Trophoblast cell (in vitro differentiated cells and primary cell): Measurements from ENCODE around the gene RPRD1A.

Experiments
- DNase-seq, 2 donors: peaks; one replicate each; pipeline ENCODE4 v3.0.0-alpha.2; 2016
- H2AFZ ChIP-seq: 2 replicates; pipeline ENCODE4 v1.6.1; 2013; ENCODE audit warnings: low read length, moderate library complexity, mild to moderate bottlenecking; ENCODE audit not compliant: insufficient read depth, poor library complexity
- H2AK5ac ChIP-seq: 2 replicates; pipeline ENCODE4 v1.6.1; 2013; ENCODE audit warnings: mild to moderate bottlenecking, low read length
- H2BK120ac ChIP-seq: 2 replicates; pipeline ENCODE4 v1.6.1; 2013; ENCODE audit warnings: low read length, mild to moderate bottlenecking, moderate library complexity; ENCODE audit not compliant: insufficient read depth, poor library complexity
- H2BK12ac ChIP-seq: 2 replicates; pipeline ENCODE4 v1.6.1; 2013; ENCODE audit warnings: mild to moderate bottlenecking, low read length, moderate library complexity
- H2BK5ac ChIP-seq: 2 replicates; pipeline ENCODE4 v1.6.1; 2013; ENCODE audit warnings: low read length, low read depth, moderate library complexity, mild to moderate bottlenecking; ENCODE audit not compliant: poor library complexity
- H3K14ac ChIP-seq: 2 replicates; pipeline ENCODE4 v1.6.1; 2013; ENCODE audit warnings: mild to moderate bottlenecking, low read length
- H3K18ac ChIP-seq: 2 replicates; pipeline ENCODE4 v1.6.1; 2013; ENCODE audit warnings: mild to moderate bottlenecking, low read length
- H3K23ac ChIP-seq: 2 replicates; pipeline ENCODE4 v1.6.1; 2013; ENCODE audit warnings: low read length
- H3K27ac ChIP-seq: 2 replicates; pipeline ENCODE4 v1.5.1; 2013; ENCODE audit warnings: low read depth, mild to moderate bottlenecking, inconsistent platforms, low read length, moderate library complexity
- H3K27me3 ChIP-seq: 2 replicates; pipeline ENCODE4 v1.6.1; 2013; ENCODE audit warnings: inconsistent platforms, mild to moderate bottlenecking, low read length, moderate library complexity; ENCODE audit not compliant: insufficient read depth
- H3K36me3 ChIP-seq, 2 experiments: 1 replicate in 1 of 2; 2 replicates in 1 of 2; pipeline ENCODE4 v1.6.1; 2013; ENCODE audit warnings: low read length in 2 of 2, mild to moderate bottlenecking in 2 of 2, moderate library complexity in 1 of 2; ENCODE audit not compliant: insufficient read depth in 2 of 2, control insufficient read depth in 1 of 2
- H3K4ac ChIP-seq: 2 replicates; pipeline ENCODE4 v1.6.1; 2013; ENCODE audit warnings: low read depth, mild to moderate bottlenecking, low read length, moderate library complexity
- H3K4me1 ChIP-seq, 2 experiments: 1 replicate in 1 of 2; 2 replicates in 1 of 2; pipeline ENCODE4 v1.6.1; 2013; ENCODE audit warnings: low read length in 2 of 2, mild to moderate bottlenecking in 2 of 2, moderate library complexity in 1 of 2; ENCODE audit not compliant: insufficient read depth in 2 of 2, control insufficient read depth in 1 of 2
- H3K4me2 ChIP-seq: 2 replicates; pipeline ENCODE4 v1.6.1; 2013; ENCODE audit warnings: inconsistent platforms, mild to moderate bottlenecking, low read length, moderate library complexity
- H3K4me3 ChIP-seq: 2 replicates; pipeline ENCODE4 v1.5.1; 2013; ENCODE audit warnings: mild to moderate bottlenecking, low read depth, low read length, inconsistent platforms
- H3K79me1 ChIP-seq: one replicate; pipeline ENCODE4 v1.6.1; 2013; ENCODE audit warnings: low read length
- H3K79me2 ChIP-seq: 2 replicates; pipeline ENCODE4 v1.6.1; 2013; ENCODE audit warnings: low read length, mild to moderate bottlenecking; ENCODE audit not compliant: control insufficient read depth, insufficient read depth, poor library complexity
- H3K9ac ChIP-seq: 2 replicates; pipeline ENCODE4 v1.6.1; 2013; ENCODE audit warnings: mild to moderate bottlenecking, low read length
- H3K9me3 ChIP-seq: 2 replicates; pipeline ENCODE4 v1.6.1; 2013; ENCODE audit warnings: low read depth, mild to moderate bottlenecking, control low read depth, inconsistent platforms, low read length; ENCODE audit not compliant: insufficient read depth
- H4K12ac ChIP-seq: 2 replicates; pipeline ENCODE4 v1.6.1; 2013; ENCODE audit warnings: low read depth, mild to moderate bottlenecking, low read length, moderate library complexity
- H4K8ac ChIP-seq: 2 replicates; pipeline ENCODE4 v1.6.1; 2013; ENCODE audit warnings: low read depth, mild to moderate bottlenecking, low read length, moderate library complexity
- H4K91ac ChIP-seq: one replicate; pipeline ENCODE4 v1.6.1; 2013; ENCODE audit warnings: low read depth, mild to moderate bottlenecking, low read length, moderate library complexity
- WGBS: extraction: QIAGEN DNeasy Blood & Tissue Kit; methylation state at CpG from one replicate; pipeline ENCODE4 v1.1.7; 2013; ENCODE audit warnings: missing lambda C conversion rate; ENCODE audit not compliant: insufficient read length, insufficient coverage; ENCODE audit errors: extremely low coverage; 5-methylcytosine and 5-hydroxymethylcytosine counted together

The RPRD1A gene

GRCh38 chr18:35972197-35973000 lies 95.0 kb downstream of the RPRD1A start, which contains the start of gene RMP24:
TSS of gene RMP24 (plus strand) at chr18:35972679.
- DNase-seq: peak; percentile 91 to 98

DNA sequence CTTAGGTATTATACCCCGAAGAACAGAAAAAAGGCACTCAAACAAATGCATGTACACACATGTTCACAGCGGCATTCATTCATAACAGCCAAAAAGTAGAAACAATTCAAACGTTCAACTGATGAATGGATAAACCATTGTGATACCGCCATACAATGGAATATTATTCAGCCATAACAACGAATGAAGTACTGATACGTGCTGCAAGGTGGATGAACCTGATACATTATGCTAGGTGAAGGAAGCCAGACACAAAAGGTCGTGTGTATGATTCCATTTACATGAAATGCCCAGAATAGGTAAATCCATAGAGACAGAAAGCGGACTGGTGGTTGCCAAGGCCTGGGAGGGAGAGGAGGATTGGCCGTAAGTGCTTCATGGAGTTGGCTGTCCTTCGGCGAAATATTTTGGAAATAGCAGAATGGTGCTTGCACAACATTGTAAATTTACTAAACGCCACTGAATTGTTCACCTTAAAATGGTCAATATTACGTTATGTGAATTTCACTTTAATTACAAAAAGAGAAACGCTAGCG lies 95.6 kb downstream of the RPRD1A start:
- no peak overlapping the region for H3K14ac ChIP-seq

More at GRCh38 chr18:35972197-35973000, 95.0 kb downstream of the RPRD1A start, which contains the start of gene RMP24:
- peak within 1 kb of the TSS; percentile 89 for H3K9ac ChIP-seq
- peak within 1 kb of the TSS; percentile 72 for H3K4ac ChIP-seq
- H3K18ac ChIP-seq: peak within 1 kb of the TSS; percentile 74
- H3K14ac ChIP-seq: peak within 1 kb of the TSS; percentile 63
- peak within 1 kb of the TSS; percentile 70 for H3K4me2 ChIP-seq
- no peak within 1 kb of the TSS for H2AK5ac ChIP-seq
- peak within 1 kb of the TSS; percentile 99 for H3K4me3 ChIP-seq
- H2BK120ac ChIP-seq: peak within 1 kb of the TSS; percentile 73
- H3K4me1 ChIP-seq: peaks cover 5 to 6% of the 10 kb centered on the region in 2 experiments
- H3K27ac ChIP-seq: peak within 1 kb of the TSS; percentile 65
- peak within 1 kb of the TSS; percentile 90 for H2AFZ ChIP-seq
- peak within 1 kb of the TSS; percentile 85 for H4K8ac ChIP-seq
- no CpG with 5 or more reads among the region's 73 CpGs for WGBS
- peaks cover 5% of the 10 kb centered on the region for H3K79me2 ChIP-seq
- no peaks in the 10 kb centered on the region for H3K27me3 ChIP-seq
- peaks cover 5% of the 10 kb centered on the region for H3K79me1 ChIP-seq
- no peak within 1 kb of the TSS for H3K23ac ChIP-seq
- peak within 1 kb of the TSS; percentile 65 for H4K91ac ChIP-seq
- H3K36me3 ChIP-seq: peaks cover 4 to 8% of the 10 kb centered on the region in 2 experiments
- H3K9me3 ChIP-seq: no peaks in the 10 kb centered on the region
- no peak within 1 kb of the TSS for H2BK12ac ChIP-seq
- H4K12ac ChIP-seq: peak within 1 kb of the TSS; percentile 78
- H2BK5ac ChIP-seq: peak within 1 kb of the TSS; percentile 69

GRCh38 chr18:35969676-35970075 lies 97.7 kb downstream of the RPRD1A start:
- Histone ChIP-seq H3K18ac (no peak overlapping the region), H3K4me1 (peaks cover 5 to 6% of the 10 kb centered on the region in 2 experiments), H4K12ac (no peak overlapping the region), H2BK120ac (no peak overlapping the region), H2BK5ac (no peak overlapping the region), H3K4ac (no peak overlapping the region), H3K79me1 (peaks cover 5% of the 10 kb centered on the region), H3K36me3 (peaks cover 0 to 3% of the 10 kb centered on the region in 2 experiments), H3K23ac (no peak overlapping the region), H2AFZ (no peak overlapping the region), H2BK12ac (no peak overlapping the region), H3K4me3 (no peak overlapping the region), H3K9me3 (no peaks in the 10 kb centered on the region), H3K9ac (no peak overlapping the region), H3K4me2 (no peak overlapping the region), H3K14ac (no peak overlapping the region), H4K8ac (no peak overlapping the region), H3K79me2 (peaks cover 5% of the 10 kb centered on the region), H3K27me3 (no peaks in the 10 kb centered on the region), H2AK5ac (no peak overlapping the region), H4K91ac (no peak overlapping the region), H3K27ac (no peak overlapping the region)
- no peak for DNase-seq

More for the DNA sequence above, 95.6 kb downstream of the RPRD1A start:
- WGBS: no CpG with 5 or more reads among the region's 15 CpGs
- peak overlapping the region; percentile 90 for H2AFZ ChIP-seq
- no peaks in the 10 kb centered on the region for H3K9me3 ChIP-seq
- no peak overlapping the region for H2BK12ac ChIP-seq
- peaks cover 5% of the 10 kb centered on the region for H3K79me1 ChIP-seq
- H4K12ac ChIP-seq: peak overlapping the region; percentile 14
- peaks cover 5% of the 10 kb centered on the region for H3K79me2 ChIP-seq
- H3K9ac ChIP-seq: no peak overlapping the region
- DNase-seq: no peak
- H3K4me3 ChIP-seq: peak overlapping the region; percentile 89
- H3K23ac ChIP-seq: no peak overlapping the region
- peak overlapping the region; percentile 70 for H3K4me2 ChIP-seq
- no peak overlapping the region for H3K4ac ChIP-seq
- no peak overlapping the region for H2BK5ac ChIP-seq
- peaks cover 0 to 3% of the 10 kb centered on the region in 2 experiments for H3K36me3 ChIP-seq
- no peaks in the 10 kb centered on the region for H3K27me3 ChIP-seq
- no peak overlapping the region for H3K18ac ChIP-seq
- no peak overlapping the region for H2BK120ac ChIP-seq
- H3K4me1 ChIP-seq: peaks cover 5 to 6% of the 10 kb centered on the region in 2 experiments
- peak overlapping the region; percentile 65 for H4K91ac ChIP-seq
- no peak overlapping the region for H4K8ac ChIP-seq
- H3K27ac ChIP-seq: peak overlapping the region; percentile 65
- no peak overlapping the region for H2AK5ac ChIP-seq

DNA sequence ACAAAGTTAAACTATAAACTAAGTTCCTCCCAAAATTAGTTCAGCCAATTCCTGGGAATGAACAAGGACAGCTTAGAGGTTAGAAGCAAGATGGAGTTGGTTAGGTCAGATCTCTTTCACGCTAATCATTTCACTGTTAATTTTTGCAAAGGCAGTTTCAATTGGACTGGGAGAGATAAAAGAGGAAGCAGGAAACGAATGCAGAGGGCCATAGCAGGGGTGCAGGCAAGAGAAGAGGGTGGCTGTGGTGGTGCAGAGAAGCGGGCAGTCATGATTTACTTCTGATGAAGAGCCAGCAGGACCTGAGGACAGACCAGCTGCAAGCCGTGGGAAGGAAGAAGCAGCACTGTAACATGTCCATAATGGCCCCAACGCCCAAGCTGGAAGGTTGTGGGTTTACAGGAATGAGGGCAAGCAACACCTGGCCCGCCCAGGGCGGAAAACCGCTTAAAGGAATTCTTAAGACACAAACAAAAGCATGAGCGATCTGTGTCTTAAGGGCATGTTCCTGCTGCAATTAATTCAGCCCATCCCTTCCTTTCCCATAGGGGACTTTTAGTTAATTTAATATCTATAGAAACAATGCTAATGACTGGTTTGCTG lies 99.0 kb downstream of the RPRD1A start:
- Histone ChIP-seq H2AFZ (no peak overlapping the region), H3K4me3 (no peak overlapping the region), H3K14ac (no peak overlapping the region), H3K36me3 (no peaks in the 10 kb centered on the region), H3K9me3 (no peaks in the 10 kb centered on the region), H4K12ac (no peak overlapping the region), H3K9ac (no peak overlapping the region), H2BK12ac (no peak overlapping the region), H4K91ac (no peak overlapping the region), H3K18ac (no peak overlapping the region), H3K4ac (no peak overlapping the region), H3K4me2 (no peak overlapping the region), H3K27me3 (no peaks in the 10 kb centered on the region), H2BK120ac (no peak overlapping the region), H3K27ac (no peak overlapping the region), H3K4me1 (peaks cover under 1% of the 10 kb centered on the region in 2 experiments), H4K8ac (no peak overlapping the region), H3K79me1 (peaks cover 5% of the 10 kb centered on the region), H3K79me2 (peaks cover 5% of the 10 kb centered on the region), H3K23ac (no peak overlapping the region), H2AK5ac (no peak overlapping the region), H2BK5ac (no peak overlapping the region)
- WGBS: no CpG with 5 or more reads among the region's 9 CpGs
- peak; percentile 92 to 93 for DNase-seq
